ENCODE data around the gene GLT8D1.

GLT8D1 gene

DNA sequence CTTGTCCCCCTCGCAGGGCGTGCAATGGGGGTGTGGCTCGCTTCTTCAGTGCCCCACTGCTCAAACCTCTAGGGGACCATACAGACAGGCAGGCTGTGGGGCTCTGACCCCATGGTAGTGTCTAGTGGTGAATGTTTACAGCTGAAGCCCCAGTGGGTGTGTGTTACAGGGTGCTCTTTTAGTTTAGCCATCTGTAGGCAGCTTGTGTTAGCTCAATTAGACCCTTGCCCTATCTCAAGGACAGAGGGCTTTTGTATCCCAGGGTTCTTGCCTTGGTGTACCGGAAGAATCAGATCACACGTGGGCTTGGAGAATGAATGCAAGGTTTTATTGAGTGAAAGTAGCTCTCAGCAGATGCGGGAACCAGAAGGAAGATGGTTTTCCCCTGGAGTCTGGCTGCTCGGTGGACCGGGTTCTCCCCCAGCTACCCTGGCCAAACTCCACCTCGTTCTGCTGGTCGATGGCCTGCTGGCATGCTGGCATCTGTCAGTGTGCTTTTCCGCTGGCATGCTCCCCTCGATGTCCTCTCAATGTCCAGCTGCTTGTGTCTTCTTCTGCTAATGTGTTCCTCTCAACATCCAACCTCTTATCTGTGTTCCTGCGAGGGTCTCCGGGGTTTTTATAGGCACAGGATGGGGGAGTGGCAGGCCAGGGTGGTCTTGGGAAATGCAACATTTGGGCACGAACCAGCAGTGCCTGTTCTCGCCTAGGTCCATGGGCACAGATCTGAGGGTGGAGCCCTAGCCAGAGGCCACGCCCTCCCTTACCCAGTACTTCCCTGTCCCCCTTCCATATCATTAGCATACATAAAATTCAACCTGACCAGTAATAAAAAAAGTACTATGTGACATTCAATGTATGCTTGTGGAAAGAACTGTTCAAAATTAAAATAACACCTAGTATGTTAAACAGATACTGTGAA is 7.0 kb upstream of the GLT8D1 start:
- no peak for DNase-seq

- DNase-seq = no peak
Observed at GRCh38 chr3:52710512-52710911, 4.9 kb upstream of the GLT8D1 start.

GRCh38 chr3:52707585-52707984 is 2.0 kb upstream of the GLT8D1 start:
- DNase-seq = no peak

DNA sequence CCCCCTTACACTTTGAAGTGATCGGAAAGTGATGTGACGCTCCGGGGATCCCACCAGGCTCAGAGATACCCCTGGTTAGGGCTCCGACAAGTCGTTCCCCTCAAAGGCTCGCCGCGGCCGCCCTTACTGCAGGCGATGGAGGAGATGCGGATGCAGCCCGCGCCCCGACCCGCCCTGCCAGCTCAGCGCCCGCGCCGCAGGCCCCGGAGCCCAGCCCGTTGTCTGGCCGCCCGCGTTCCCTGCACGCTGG is 228 bp downstream of the GLT8D1 start:
- no peak for DNase-seq

GRCh38 chr3:52704611-52705437 is 767 bp downstream of the GLT8D1 start:
- DNase-seq = no peak

GRCh38 chr3:52703341-52703740 is 2.2 kb downstream of the GLT8D1 start:
- no peak for DNase-seq

DNA sequence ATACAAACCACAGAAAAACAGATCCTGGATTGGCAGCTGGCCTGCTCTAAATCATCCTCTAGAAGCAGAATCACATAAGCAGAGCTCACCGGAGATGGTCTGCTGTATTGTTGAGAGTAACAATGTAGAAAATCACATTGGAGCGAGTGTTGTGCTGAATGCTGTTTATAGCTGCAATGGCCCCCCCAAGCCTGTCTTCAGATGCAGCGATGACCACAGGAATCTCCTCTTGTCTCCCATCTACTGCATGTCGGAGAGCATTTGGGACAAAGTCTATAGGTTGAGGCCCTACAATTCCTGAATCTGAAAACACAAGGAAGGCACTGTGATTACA is 8.0 kb downstream of the GLT8D1 start:
- DNase-seq = no peak

DNA sequence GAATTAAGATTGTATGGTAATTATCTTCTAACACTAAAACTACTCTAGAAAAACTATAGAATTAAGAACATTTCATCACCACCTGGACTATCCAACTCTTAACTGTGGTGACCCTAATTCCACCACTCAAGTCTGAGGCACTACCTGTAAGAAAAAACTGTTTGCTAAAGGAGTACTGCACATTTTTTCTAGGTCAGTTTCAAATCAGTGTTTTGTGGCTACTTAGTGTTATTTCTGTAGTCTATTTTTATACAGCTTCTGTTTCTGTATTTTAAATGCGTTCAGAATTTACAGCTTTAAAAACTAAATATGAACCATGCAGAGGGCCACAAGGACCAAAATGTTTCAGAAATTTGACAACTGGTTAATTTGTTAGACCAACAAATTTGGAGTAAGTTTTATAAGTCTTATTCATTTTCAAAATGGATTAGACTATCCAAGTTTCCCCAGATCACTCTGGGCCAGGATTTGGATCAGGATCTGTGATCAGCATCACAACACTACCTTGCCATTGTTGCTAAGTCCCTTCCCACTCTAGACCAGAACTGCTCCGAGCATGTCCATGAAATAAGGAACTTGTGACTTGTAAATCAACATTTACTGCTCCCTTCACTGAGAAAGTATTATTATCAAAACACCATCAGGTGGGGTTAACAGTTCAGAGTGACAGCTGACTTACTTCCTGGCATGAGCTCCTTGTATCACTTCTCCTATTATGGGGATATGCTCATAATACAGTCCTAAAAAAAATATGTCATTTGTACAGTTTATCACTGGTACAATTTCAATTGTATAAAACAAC is 8.6 kb downstream of the GLT8D1 start:
- DNase-seq = no peak

DNA sequence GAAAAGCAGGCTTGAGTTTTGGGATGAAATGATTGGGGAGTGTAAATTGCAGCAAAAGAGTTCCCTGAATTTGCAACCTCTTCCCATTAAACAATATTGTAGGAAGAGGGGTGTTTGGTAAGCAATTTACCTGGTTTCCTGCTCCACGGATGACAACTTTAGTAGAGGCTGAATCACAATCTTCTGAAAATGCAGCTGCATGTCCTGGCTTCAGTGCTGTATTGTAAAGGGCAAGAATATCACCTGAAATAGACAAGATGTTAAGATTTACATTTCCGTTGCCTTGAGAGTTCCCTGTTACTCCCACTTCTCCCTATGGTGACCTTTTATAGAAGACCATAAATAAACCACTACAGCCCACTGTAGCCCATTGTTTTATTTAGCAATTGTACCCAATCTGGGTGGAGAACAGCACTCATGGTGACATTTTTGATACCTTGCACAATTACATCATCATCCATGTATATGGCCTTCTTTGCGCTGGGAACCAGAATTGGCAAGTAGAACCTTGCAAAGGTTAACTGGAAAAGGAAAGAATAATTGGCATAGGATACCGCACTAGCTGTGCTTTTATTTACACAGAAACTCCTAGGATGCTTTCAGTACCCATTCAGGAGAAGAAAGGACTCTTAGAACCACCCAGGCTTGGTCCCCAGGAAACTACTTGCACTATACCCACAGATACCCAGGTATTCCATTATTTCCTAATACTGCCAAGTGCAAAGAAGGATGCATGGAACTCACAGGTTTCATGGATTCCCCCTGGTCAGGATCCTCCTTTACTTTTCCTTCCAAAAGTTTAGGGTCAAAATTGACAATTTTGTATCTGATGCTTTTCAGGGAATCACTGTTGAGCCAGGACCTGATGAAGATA is 9.6 kb downstream of the GLT8D1 start:
- DNase-seq = no peak

- no peak for DNase-seq
Observed at GRCh38 chr3:52694528-52695189, 10.9 kb downstream of the GLT8D1 start.

GRCh38 chr3:52693071-52693470 is 12.5 kb downstream of the GLT8D1 start:
- DNase-seq = no peak

DNA sequence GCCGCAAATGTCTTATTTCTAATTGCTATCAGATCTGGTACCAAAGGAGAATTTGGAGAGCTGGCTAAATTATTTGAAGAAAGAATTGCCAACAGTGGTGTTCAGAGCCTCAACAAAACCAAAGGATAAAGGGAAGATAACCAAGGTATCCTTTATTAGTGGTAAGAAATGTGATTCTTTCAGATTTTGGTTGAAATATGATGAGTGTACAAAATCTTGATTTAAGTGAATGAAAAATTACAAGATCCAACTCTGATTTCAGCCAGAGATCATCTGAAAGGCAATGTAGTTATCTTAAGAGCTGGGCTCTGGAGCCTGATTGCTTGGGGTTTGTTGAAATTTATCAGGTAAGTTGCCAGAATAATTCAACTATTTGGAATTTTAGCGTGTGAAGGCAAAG is 15.0 kb downstream of the GLT8D1 start:
- no peak for DNase-seq

GRCh38 chr3:52689151-52689550 is 16.4 kb downstream of the GLT8D1 start:
- DNase-seq = no peak

DNA sequence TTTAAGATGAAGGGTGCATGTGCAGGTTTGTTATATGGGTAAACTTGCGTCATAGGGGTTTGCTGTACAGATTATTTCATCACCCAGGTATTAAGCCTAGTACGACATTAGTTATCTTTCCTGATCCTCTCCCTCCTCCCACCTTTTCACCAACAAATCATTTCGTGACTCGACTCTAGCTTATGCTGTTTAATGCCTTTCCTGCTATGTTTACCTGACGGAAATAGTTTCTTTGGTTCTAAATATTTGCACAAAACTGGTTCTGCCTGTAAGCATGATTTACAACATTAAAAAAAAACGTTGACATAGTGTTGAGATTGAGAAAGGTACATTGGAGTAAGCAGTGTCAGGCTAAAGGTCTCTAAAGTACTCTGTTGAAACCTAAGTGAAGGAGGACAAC is 17.3 kb downstream of the GLT8D1 start:
- no peak for DNase-seq

GRCh38 chr3:52685709-52686691 is 19.6 kb downstream of the GLT8D1 start, which contains the start of the genes GNL3 and PBRM1:
Gene GNL3, plus strand, starts transcription at chr3:52686032. Its CDS starts 61 bp downstream, at chr3:52686093.
Gene PBRM1, minus strand, starts transcription at chr3:52685913.
- peak; percentile 40 to 71 for DNase-seq

GRCh38 chr3:52685285-52685708 is 20.3 kb downstream of the GLT8D1 start:
- peak in 1 of 2 experiments; percentile 12 for DNase-seq

DNA sequence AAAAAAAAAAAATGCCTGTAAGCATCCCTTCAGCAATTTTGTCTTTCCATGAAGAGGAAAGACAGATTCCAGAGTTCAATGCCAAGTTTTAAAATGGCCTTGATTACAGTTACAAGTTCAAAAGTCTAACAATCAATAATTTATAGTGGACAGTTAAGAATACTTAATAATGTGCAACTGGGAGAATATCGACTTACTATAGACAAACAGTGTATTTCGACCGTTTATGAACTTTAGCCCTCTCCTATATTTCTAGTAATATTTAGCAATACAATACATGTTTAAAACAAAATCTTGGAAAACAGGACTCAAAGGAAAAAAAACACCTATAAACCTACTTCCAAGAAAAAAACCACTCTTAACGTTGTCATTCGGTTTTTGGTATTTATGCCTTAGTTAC is 21.4 kb downstream of the GLT8D1 start:
- no peak for DNase-seq

DNA sequence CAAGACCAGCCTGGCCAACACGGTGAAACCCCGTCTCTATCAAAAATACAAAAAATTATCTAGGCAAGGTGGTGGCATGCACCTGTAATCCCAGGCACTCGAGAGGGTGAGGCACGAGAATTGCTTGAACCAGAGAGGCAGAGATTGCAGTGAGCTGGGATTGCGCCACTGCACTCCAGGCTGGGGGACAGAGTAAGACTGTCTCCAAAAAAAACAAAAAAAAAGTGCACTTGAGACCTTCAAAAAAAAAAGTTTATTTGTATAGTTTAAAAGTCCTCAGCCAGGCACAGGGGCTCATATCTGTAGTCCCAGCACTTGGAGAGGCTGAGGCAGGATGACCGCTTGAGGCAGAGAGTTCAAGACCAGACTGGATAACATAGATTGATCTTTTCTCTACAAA is 22.0 kb downstream of the GLT8D1 start:
- DNase-seq = no peak

DNA sequence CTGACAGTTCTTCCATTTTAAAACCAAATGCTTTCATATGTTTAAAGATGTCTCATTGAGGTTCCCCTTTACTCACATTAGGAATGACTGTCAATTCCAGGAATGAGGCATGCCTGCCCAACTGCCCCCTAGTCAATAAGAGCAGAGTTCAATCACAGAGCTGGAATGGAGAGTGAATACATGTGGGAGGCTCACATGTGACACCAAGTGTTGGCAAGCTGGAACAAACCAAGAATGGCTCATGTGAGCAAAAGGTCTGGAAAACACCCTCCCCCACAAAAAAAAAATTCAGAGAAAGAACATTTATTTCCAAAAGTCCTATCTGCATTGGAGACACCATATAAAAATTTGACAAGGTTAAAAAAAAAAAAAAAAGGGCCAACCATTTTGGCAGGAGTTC is 23.6 kb downstream of the GLT8D1 start:
- DNase-seq = no peak

DNA sequence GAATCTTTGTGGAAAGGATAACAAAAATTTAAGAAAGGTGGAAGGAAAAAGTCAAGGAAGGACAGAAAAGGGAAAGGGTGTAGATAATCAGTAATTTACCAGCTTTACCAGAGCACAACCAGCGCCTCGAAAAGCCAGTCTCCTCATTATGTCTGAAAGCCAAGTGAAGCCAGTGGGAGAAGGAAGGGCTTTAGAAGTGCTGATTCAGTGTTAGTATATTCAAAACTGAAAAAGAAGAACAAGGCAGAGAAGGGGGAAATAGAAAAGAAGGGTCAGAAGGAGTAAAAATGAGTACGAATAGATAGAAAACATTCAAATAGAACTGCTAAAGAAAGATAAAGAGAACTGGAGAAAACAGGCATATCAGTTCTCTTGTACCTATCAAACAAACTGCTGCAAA is 24.0 kb downstream of the GLT8D1 start:
- DNase-seq = no peak

Measured in cerebellar nuclear complex (tissue), 1 donor.